Choroid plexus epithelial cell (primary cell): ENCODE measurements around the gene MXRA8.

Experiments
- DNase-seq: peaks from one replicate; pipeline ENCODE4 v3.0.0-alpha.2; 2010; ENCODE audit warnings: low read depth
- H3K4me3 ChIP-seq: 2 replicates; pipeline ENCODE4 v1.5.1; 2011; ENCODE audit warnings: low read depth, mild to moderate bottlenecking, control low read depth, low read length, moderate library complexity
- CTCF ChIP-seq: conservative IDR thresholded peaks from 2 replicates; pipeline ENCODE4 v1.5.1; 2011; ENCODE audit warnings: low read depth, mild to moderate bottlenecking, control low read depth, inconsistent platforms, low read length, moderate library complexity

The MXRA8 gene

GRCh38 chr1:1332031-1332755 lies 26.2 kb downstream of the MXRA8 start:
- no peak for DNase-seq
- TF ChIP-seq CTCF: no peak
- H3K4me3 ChIP-seq: no peak overlapping the region

GRCh38 chr1:1331068-1331965 lies 27.0 kb downstream of the MXRA8 start, which contains the start of gene TAS1R3:
TAS1R3 (plus strand) TSS chr1:1331280; CDS start chr1:1331346, 66 bp downstream.
- no peak for TF ChIP-seq CTCF
- H3K4me3 ChIP-seq: no peak within 1 kb of the TSS

GRCh38 chr1:1330366-1331067 lies 27.8 kb downstream of the MXRA8 start:
- H3K4me3 ChIP-seq: no peak overlapping the region
- TF ChIP-seq CTCF: no peak

More at GRCh38 chr1:1331068-1331965, 27.0 kb downstream of the MXRA8 start, which contains the start of gene TAS1R3:
- no peak for DNase-seq

GRCh38 chr1:1329304-1330210 lies 28.8 kb downstream of the MXRA8 start:
- no peak for DNase-seq
- TF ChIP-seq CTCF: no peak
- no peak overlapping the region for H3K4me3 ChIP-seq

More at GRCh38 chr1:1330366-1331067, 27.8 kb downstream of the MXRA8 start:
- DNase-seq: no peak

GRCh38 chr1:1328254-1328653 lies 30.1 kb downstream of the MXRA8 start:
- no peak overlapping the region for H3K4me3 ChIP-seq
- no peak for TF ChIP-seq CTCF
- DNase-seq: no peak

- no peak for TF ChIP-seq CTCF
- H3K4me3 ChIP-seq: no peak overlapping the region
- no peak for DNase-seq
Measured at GRCh38 chr1:1327291-1327690, 31.1 kb downstream of the MXRA8 start.
